Upper lobe of right lung (tissue), 1 donor: ENCODE data around the gene RIMKLB. TPM values are rescaled to one million over a fixed set of nuclear protein-coding genes. Genes with fewer than 3 reads are reported as not detected.

Source experiments
- ATAC-seq: fragments of 200-7000 bp; cut with Tn5 transposase; one replicate; pipeline ENCODE4 v1.9.1; 2020; ENCODE audit warnings: mild to moderate bottlenecking, moderate library complexity
- DNase-seq: peaks from one replicate; pipeline ENCODE4 v3.0.0-alpha.2; 2020
- H3K27ac ChIP-seq: fragments of 200-600 bp; one replicate; pipeline ENCODE4 v1.8.0; 2022
- H3K27me3 ChIP-seq: fragments of 200-600 bp; one replicate; pipeline ENCODE4 v1.8.0; 2022; ENCODE audit warnings: mild to moderate bottlenecking
- H3K36me3 ChIP-seq: fragments of 200-600 bp; one replicate; pipeline ENCODE4 v1.8.0; 2022
- H3K4me1 ChIP-seq: fragments of 200-600 bp; one replicate; pipeline ENCODE4 v1.8.0; 2022
- H3K4me3 ChIP-seq: fragments of 200-600 bp; one replicate; pipeline ENCODE4 v1.8.0; 2022; ENCODE audit warnings: mild to moderate bottlenecking
- H3K9me3 ChIP-seq: fragments of 200-600 bp; one replicate; pipeline ENCODE4 v1.8.0; 2022
- intact Hi-C: fragments of 100-400 bp; cut with DNase I; formaldehyde crosslinking; loops from one replicate; pipeline ENCODE4 v1.11.0; 2022
- total RNA-seq: library from RNA; stranded (reverse); fragmentation: NEBNext Ultra II Directional; extraction: Animal tissue kit (Norgen Biotek cat#: 25700); gene quantifications from one replicate; pipeline ENCODE4 v1.2.1, GENCODE V29; 2021
- TF ChIP-seq, protein P1 (sequence below): fragments of 200-600 bp; IDR thresholded peaks from one replicate; pipeline ENCODE4 v1.8.0; 2022; ENCODE audit warnings: antibody characterized with exemption
- donor health status: DM: no; HTN: yes; CAD: no; lungs with severe emphysema.

RIMKLB gene
- total RNA-seq, 1 donor from 2014 or later: 32.0 TPM

DNA sequence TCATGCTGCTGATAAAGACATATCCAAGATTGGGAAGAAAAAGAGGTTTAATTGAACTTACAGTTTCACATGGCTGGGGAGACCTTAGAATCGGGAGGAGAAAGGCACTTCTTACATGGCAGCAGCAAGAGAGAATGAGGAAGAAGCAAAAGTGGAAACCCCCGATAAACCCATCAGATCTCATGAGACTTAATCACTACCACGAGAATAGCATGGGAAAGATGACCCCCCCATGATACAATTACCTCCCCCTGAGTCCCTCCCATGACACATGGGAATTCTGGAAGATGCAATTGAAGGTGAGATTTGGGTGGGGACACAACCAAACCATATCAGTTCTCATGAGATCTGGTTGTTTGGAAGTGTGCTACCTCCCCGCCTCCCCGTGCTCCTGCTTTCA, 25.4 kb upstream of the RIMKLB start:
- ATAC-seq (no peak), DNase-seq (no peak)
- Histone ChIP-seq H3K36me3 (no peaks in the 10 kb centered on the region), H3K4me3 (no peak overlapping the region), H3K9me3 (no peaks in the 10 kb centered on the region), H3K27ac (no peak overlapping the region), H3K4me1 (no peaks in the 10 kb centered on the region), H3K27me3 (no peaks in the 10 kb centered on the region)
- TF ChIP-seq, protein P1, sequence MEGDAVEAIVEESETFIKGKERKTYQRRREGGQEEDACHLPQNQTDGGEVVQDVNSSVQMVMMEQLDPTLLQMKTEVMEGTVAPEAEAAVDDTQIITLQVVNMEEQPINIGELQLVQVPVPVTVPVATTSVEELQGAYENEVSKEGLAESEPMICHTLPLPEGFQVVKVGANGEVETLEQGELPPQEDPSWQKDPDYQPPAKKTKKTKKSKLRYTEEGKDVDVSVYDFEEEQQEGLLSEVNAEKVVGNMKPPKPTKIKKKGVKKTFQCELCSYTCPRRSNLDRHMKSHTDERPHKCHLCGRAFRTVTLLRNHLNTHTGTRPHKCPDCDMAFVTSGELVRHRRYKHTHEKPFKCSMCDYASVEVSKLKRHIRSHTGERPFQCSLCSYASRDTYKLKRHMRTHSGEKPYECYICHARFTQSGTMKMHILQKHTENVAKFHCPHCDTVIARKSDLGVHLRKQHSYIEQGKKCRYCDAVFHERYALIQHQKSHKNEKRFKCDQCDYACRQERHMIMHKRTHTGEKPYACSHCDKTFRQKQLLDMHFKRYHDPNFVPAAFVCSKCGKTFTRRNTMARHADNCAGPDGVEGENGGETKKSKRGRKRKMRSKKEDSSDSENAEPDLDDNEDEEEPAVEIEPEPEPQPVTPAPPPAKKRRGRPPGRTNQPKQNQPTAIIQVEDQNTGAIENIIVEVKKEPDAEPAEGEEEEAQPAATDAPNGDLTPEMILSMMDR: no peak
- intact Hi-C loops: loop anchor here (10.0 kb wide), 1 partner anchor 372 kb away; no protein-coding TSS in a partner anchor

DNA sequence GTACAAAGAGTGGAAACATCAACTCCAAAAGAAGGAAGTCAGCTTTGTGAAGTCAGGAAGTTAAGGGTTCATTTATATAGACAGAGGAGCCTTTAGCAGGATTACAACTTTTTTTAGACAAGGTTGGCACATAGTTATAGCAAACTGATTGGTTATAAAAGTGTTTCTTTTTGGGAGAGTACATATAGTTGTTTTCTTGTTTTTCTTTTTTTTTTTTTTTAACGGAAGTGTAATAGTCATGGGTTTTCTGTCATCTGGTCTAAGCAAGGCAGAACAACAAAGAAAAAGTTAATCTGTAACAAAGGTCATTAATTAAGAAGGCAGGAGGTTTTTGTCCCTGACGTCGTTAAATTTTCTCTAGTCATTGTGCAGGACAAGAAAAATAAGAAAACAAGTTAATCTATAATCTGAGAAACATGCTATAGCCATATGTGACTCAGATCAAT, 22.2 kb upstream of the RIMKLB start:
- intact Hi-C loops: loop anchor here (10.0 kb wide), 1 partner anchor 369 kb away; no protein-coding TSS in a partner anchor
- no peak for DNase-seq
- H3K27me3 ChIP-seq: no peaks in the 10 kb centered on the region
- H3K36me3 ChIP-seq: no peaks in the 10 kb centered on the region
- H3K4me3 ChIP-seq: no peak overlapping the region
- no peaks in the 10 kb centered on the region for H3K9me3 ChIP-seq
- TF ChIP-seq, protein P1: no peak
- ATAC-seq: no peak
- H3K27ac ChIP-seq: no peak overlapping the region
- no peaks in the 10 kb centered on the region for H3K4me1 ChIP-seq

DNA sequence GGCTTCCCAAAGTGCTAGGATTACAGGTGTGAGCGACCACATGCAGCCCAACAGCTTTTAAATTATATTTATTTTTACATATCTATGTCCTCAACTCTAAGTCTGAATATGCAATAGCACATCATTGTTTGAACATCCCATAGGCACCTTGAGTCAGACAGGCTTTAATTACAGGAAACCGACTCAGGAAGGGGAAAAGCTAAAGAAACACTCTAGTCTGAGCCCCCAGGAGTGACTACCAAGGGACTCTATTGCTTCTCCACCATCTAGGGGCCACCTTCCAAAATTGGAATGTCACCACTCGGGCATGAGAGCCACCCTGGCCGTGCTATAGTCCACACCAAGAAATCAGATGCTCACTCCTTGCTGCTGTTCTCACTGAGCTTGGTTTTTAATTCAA, 21.1 kb upstream of the RIMKLB start:
- TF ChIP-seq, protein P1: no peak
- Histone ChIP-seq H3K9me3 (no peaks in the 10 kb centered on the region), H3K4me1 (no peaks in the 10 kb centered on the region), H3K4me3 (no peak overlapping the region), H3K27ac (no peak overlapping the region), H3K36me3 (no peaks in the 10 kb centered on the region), H3K27me3 (no peaks in the 10 kb centered on the region)
- ATAC-seq (no peak), DNase-seq (no peak)
- intact Hi-C loops: loop anchor here (10.0 kb wide), 1 partner anchor 368 kb away; no protein-coding TSS in a partner anchor

DNA sequence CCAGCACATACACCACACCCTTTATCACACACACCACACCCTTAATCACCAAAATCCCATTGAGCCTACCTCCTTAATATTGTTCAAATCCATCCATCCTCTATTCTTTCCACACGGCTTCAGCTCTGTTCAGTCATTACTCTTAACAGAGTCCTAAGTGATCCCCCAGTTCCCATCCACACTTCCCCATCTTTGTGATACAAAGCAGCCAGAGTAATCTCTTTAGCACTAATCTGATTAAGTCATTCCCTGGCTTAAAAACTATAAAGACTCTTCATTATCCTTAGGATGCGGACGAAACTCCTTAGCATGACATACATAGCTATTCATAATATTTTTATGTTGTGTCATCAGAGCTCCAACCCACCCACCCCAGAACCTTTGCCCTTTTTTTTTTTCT, 20.4 kb upstream of the RIMKLB start:
- Histone ChIP-seq H3K27ac (no peak overlapping the region), H3K27me3 (no peaks in the 10 kb centered on the region), H3K4me3 (no peak overlapping the region), H3K9me3 (no peaks in the 10 kb centered on the region), H3K36me3 (no peaks in the 10 kb centered on the region), H3K4me1 (no peaks in the 10 kb centered on the region)
- intact Hi-C loops: loop anchor here (10.0 kb wide), 1 partner anchor 367 kb away; no protein-coding TSS in a partner anchor
- TF ChIP-seq, protein P1: no peak
- DNase-seq (no peak), ATAC-seq (no peak)

DNA sequence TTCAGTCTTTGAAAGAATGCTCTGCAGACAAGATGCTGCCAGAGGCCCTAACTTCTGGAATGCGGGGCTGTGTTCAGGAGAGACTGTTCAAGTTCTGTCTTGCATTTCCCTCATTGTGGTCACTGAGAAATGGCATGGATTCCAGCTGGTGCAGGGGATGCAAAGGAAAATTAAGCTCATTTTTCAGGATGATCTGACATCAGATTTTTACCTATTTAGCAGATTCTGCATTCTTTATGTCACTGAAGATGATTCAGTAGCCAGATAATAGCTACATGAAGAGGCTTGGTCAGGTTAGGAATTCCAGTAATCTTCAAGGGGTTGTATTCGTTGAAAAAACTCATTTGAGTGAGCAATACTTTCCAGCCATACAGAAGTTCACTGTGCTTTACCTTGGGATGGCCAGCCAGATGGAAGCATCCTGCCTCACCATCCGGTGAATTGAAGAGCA, 19.1 kb upstream of the RIMKLB start:
- no peaks in the 10 kb centered on the region for H3K27me3 ChIP-seq
- intact Hi-C loops: loop anchor here (10.0 kb wide), 1 partner anchor 366 kb away; no protein-coding TSS in a partner anchor
- no peak for DNase-seq
- TF ChIP-seq, protein P1: no peak
- no peaks in the 10 kb centered on the region for H3K36me3 ChIP-seq
- no peaks in the 10 kb centered on the region for H3K9me3 ChIP-seq
- H3K27ac ChIP-seq: no peak overlapping the region
- no peak for ATAC-seq
- H3K4me3 ChIP-seq: no peak overlapping the region
- H3K4me1 ChIP-seq: no peaks in the 10 kb centered on the region

DNA sequence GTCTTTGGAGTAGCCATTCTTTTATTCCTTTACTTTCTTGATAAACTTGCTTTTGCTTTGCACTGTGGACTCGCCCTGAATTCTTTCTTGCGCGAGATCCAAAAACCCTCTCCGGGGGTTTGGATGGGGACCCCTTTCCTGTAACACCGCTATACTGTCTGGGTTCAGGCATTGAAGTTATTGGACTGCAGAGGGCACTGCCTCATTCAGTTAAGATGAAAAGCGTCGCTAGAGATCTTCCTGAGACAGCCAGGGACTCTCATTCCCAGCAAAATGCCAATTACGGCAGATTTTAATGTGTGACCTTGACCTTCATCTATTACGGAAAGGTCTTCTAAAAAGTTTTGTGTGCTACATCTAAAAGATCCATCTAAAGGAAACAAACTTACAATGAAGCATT, 17.3 kb upstream of the RIMKLB start:
- Histone ChIP-seq H3K27me3 (no peaks in the 10 kb centered on the region), H3K9me3 (no peaks in the 10 kb centered on the region), H3K4me1 (no peaks in the 10 kb centered on the region), H3K4me3 (no peak overlapping the region), H3K27ac (no peak overlapping the region), H3K36me3 (no peaks in the 10 kb centered on the region)
- intact Hi-C loops: loop anchor here (10.0 kb wide), 1 partner anchor 144 kb away; the partner anchor contains the start of gene A2ML1
- DNase-seq (no peak), ATAC-seq (no peak)
- TF ChIP-seq, protein P1: no peak
